ENCODE data around the gene TAP2. TPM values are rescaled to one million over a fixed set of nuclear protein-coding genes. Genes with fewer than 3 reads are reported as not detected.
A peak's percentile ranks its signal among the peaks of the same experiment; 100 is the strongest.

The TAP2 gene
- total and polyA plus RNA-seq, 3 experiments from 2014 or later = 35.8 to 228 (median 221) TPM

DNA sequence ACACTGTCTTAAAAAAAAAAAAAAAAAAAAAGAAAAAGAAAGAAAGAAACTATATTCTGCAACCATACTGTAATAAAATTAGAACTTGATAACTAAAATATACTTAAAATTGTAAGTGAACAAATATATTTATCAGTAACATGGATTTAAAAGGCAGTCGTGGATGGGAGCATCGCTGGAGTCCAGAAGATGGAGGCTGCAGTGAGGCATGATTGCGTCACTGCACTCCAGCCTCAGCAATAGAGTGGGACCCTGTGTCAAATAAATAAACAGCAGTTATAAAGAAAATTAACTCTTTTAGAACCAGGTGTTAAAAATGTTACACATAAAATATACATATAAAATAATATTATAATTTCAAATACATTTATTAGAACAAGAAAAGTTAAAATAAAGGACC lies 24.2 kb upstream of the TAP2 start:
- H3K27me3 Mint-ChIP-seq = no peaks in the 10 kb centered on the region
- H3K27me3 ChIP-seq (ENCODE audit: insufficient read depth, low read length, poor library complexity, severe bottlenecking) = no peaks in the 10 kb centered on the region
- no peak overlapping the region for H3K27ac ChIP-seq (ENCODE audit: low read depth, low read length)
- peak overlapping the region in 3 of 8 donors; percentile 20 to 81 (median 37) for H3K27ac Mint-ChIP-seq
- H3K36me3 Mint-ChIP-seq = peaks cover 0 to 57% (median 18%) of the 10 kb centered on the region in 3 donors
- H3K9me3 Mint-ChIP-seq = no peaks in the 10 kb centered on the region
- peaks cover 27% of the 10 kb centered on the region for H3K36me3 ChIP-seq (ENCODE audit: insufficient read depth, low read length)
- H3K4me3 Mint-ChIP-seq = no peak overlapping the region
- CTCF ChIA-PET = interaction anchor here (2.4 to 2.6 kb wide), 2 partner anchors 9 to 24 kb away, joined by 12 to 18 read pairs; partner anchors contain the start of genes PSMB9, TAP1 and TAP2
- no peaks in the 10 kb centered on the region for H3K9me3 ChIP-seq (ENCODE audit: low read length)
- POLR2A ChIA-PET = interaction anchor here (0.8 kb wide), 1 partner anchor 12 kb away, joined by 5 read pairs; no protein-coding TSS in a partner anchor
- H3K4me1 Mint-ChIP-seq = peaks cover 44 to 59% (median 50%) of the 10 kb centered on the region in 3 donors
- H3K4me1 ChIP-seq (ENCODE audit: insufficient read depth, low read length) = peaks cover 25% of the 10 kb centered on the region
- H3K4me3 ChIP-seq (ENCODE audit: low read length) = no peak overlapping the region
- no peak for DNase-seq

DNA sequence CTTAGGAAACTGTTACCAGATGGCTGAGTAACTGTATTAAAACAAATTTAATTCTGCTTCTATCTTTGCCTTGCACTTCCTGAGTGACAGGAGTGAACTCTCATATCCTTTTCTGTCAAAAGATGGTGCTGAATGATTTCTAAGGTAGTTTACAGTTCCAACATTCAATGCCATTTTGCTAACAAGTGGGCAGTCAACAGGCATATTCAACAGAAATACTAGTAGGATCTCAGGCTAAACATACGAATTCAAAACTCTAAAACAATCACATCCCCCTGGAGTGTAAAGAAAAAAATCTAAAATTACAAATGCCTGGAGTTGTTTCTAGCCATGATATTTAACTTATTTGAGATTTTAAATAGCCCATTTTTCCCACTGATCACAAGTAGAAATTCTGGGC lies 22.1 kb upstream of the TAP2 start:
- H3K27ac Mint-ChIP-seq = peak overlapping the region; percentile 7 to 72 (median 27)
- POLR2A ChIA-PET = no interaction called here
- CTCF ChIA-PET = interaction anchor here (1.4 kb wide), 1 partner anchor 22 kb away, joined by 5 read pairs; the partner anchor contains the start of gene TAP2
- H3K4me1 ChIP-seq (ENCODE audit: insufficient read depth, low read length) = peaks cover 28% of the 10 kb centered on the region
- H3K27ac ChIP-seq (ENCODE audit: low read depth, low read length) = no peak overlapping the region
- peaks cover 47 to 60% (median 50%) of the 10 kb centered on the region in 3 donors for H3K4me1 Mint-ChIP-seq
- H3K4me3 Mint-ChIP-seq = no peak overlapping the region
- peaks cover 0 to 76% (median 31%) of the 10 kb centered on the region in 3 donors for H3K36me3 Mint-ChIP-seq
- peaks cover 47% of the 10 kb centered on the region for H3K36me3 ChIP-seq (ENCODE audit: insufficient read depth, low read length)
- H3K27me3 Mint-ChIP-seq = no peaks in the 10 kb centered on the region
- no peaks in the 10 kb centered on the region for H3K27me3 ChIP-seq (ENCODE audit: insufficient read depth, low read length, poor library complexity, severe bottlenecking)
- H3K4me3 ChIP-seq (ENCODE audit: low read length) = no peak overlapping the region
- H3K9me3 Mint-ChIP-seq = no peaks in the 10 kb centered on the region
- H3K9me3 ChIP-seq (ENCODE audit: low read length) = no peaks in the 10 kb centered on the region
- no peak for DNase-seq

DNA sequence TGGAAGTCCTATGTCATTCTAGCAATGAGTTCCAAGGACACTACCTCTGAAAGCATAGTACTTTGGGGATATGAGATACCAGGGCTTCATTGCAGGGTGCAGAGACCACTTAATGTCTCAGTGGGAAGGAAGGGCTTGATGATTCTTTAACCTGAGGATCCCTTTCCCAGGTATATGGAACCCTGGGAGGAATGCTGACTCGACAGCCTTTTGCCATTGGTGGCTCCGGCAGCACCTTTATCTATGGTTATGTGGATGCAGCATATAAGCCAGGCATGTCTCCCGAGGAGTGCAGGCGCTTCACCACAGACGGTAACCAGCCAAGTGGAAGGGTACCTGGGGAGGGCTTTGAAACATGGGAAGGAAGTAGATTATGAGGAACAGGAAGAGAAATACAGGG lies 19.7 kb upstream of the TAP2 start:
- POLR2A ChIA-PET = interaction anchor here (2.5 to 5.5 kb wide), 2 partner anchors 10 to 115 kb away, joined by 7 to 79 read pairs; no protein-coding TSS in a partner anchor
- Histone ChIP-seq H3K9me3 (ENCODE audit: low read length) (no peaks in the 10 kb centered on the region), H3K4me3 (ENCODE audit: low read length) (no peak overlapping the region), H3K4me1 (ENCODE audit: insufficient read depth, low read length) (peaks cover 35% of the 10 kb centered on the region), H3K27ac (ENCODE audit: low read depth, low read length) (no peak overlapping the region), H3K36me3 (ENCODE audit: insufficient read depth, low read length) (peaks cover 47% of the 10 kb centered on the region), H3K27me3 (ENCODE audit: insufficient read depth, low read length, poor library complexity, severe bottlenecking) (no peaks in the 10 kb centered on the region)
- Mint-ChIP-seq H3K4me3 (peak overlapping the region in 3 of 7 donors; percentile 8 to 44 (median 20)), H3K36me3 (peaks cover 0 to 84% (median 34%) of the 10 kb centered on the region in 3 donors), H3K27me3 (no peaks in the 10 kb centered on the region), H3K9me3 (no peaks in the 10 kb centered on the region), H3K4me1 (peaks cover 52 to 63% (median 62%) of the 10 kb centered on the region in 3 donors), H3K27ac (peak overlapping the region; percentile 2 to 92 (median 76))
- no peak for DNase-seq
- CTCF ChIA-PET = interaction anchor here (1.1 to 7.9 kb wide), 6 partner anchors 10 to 126 kb away, joined by 3 to 295 read pairs (median 8); partner anchors contain the start of gene TAP2

DNA sequence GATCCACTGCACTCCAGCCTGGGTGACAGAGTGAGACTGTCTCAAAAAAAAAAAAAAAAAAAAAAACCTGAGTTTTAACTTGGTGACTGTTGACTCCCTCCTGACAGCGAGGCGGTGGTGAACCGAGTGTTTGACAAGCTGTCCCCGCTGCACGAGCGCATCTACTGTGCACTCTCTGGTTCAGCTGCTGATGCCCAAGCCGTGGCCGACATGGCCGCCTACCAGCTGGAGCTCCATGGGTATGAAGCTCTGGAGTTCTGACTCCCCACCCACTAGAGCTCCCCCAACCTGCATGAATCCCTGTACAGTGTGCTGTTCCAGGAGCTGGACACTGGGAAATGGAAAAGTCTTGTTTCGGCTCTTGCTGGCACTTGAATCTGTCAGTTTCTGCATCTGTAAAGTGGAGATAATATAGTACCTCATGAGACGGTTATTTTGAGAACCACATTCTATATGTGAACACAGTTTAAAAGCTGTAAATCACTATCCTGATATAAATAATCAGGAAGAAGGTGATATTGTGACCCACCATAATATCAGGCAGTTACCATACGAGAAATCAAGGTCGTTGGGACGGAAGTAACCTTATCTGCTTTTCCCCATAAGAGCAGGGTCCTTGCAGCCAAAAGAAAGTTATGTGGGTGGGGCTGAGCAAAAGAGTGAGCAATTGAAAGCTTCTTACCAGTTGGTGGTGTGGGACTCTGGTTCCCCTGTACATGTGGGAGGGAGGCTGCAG lies 18.8 kb upstream of the TAP2 start:
- DNase-seq = no peak
- H3K4me1 ChIP-seq (ENCODE audit: insufficient read depth, low read length) = peaks cover 35% of the 10 kb centered on the region
- H3K4me1 Mint-ChIP-seq = peaks cover 56 to 65% (median 63%) of the 10 kb centered on the region in 3 donors
- no peaks in the 10 kb centered on the region for H3K9me3 Mint-ChIP-seq
- peak overlapping the region in 6 of 7 donors; percentile 11 to 53 (median 44) for H3K4me3 Mint-ChIP-seq
- H3K27ac ChIP-seq (ENCODE audit: low read depth, low read length) = no peak overlapping the region
- no peaks in the 10 kb centered on the region for H3K27me3 Mint-ChIP-seq
- POLR2A ChIA-PET = interaction anchor here (0.6 to 5.5 kb wide), 6 partner anchors 11 to 750 kb away, joined by 3 to 350 read pairs (median 6); partner anchors contain the start of genes PSMB8 and TAP2
- peaks cover 0 to 88% (median 36%) of the 10 kb centered on the region in 3 donors for H3K36me3 Mint-ChIP-seq
- H3K27me3 ChIP-seq (ENCODE audit: insufficient read depth, low read length, poor library complexity, severe bottlenecking) = no peaks in the 10 kb centered on the region
- CTCF ChIA-PET = interaction anchor here (0.8 to 7.9 kb wide), 9 partner anchors 10 to 127 kb away, joined by 3 to 295 read pairs (median 5); partner anchors contain the start of gene TAP2
- H3K4me3 ChIP-seq (ENCODE audit: low read length) = no peak overlapping the region
- no peaks in the 10 kb centered on the region for H3K9me3 ChIP-seq (ENCODE audit: low read length)
- peak overlapping the region; percentile 31 to 99 (median 82) for H3K27ac Mint-ChIP-seq
- peaks cover 47% of the 10 kb centered on the region for H3K36me3 ChIP-seq (ENCODE audit: insufficient read depth, low read length)

DNA sequence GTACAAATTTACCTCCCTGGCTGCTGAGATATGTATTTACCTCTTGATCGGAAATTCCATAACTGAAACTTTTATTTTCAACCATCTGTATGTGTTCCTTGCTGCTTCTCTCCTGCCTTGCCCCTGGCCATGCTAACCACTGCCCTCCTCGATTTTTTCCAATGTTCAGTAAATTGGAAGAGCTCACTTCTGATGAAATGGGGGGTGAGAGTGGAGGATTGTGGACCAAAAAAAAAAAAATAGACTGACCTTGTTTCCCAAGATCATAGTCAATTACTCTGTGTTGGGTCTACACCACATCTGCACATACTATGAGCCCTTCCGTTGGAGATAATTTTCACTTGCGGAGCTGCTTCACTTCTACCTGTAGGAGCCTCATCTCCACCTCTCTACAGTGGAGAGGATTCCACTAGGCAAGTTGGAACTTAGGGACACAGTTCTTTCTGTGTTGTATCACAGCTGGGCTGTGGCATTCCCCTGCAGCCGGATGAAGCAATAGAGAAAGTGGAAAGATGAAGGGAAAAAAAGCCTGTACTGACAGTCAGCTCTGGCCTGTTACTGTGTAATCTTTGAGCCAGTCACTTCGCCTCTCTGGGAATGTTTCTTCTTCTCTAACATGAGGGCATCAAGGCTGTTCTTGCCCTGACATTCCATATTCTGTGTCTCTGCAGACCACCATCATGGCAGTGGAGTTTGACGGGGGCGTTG lies 17.1 kb upstream of the TAP2 start:
- no peak overlapping the region for H3K27ac ChIP-seq (ENCODE audit: low read depth, low read length)
- POLR2A ChIA-PET = interaction anchor here (1.6 to 5.5 kb wide), 5 partner anchors 13 to 117 kb away, joined by 4 to 350 read pairs (median 10); partner anchors contain the start of genes PSMB8 and TAP2
- peaks cover 61% of the 10 kb centered on the region for H3K36me3 ChIP-seq (ENCODE audit: insufficient read depth, low read length)
- peak overlapping the region; percentile 90 for H3K4me3 ChIP-seq (ENCODE audit: low read length)
- peaks cover 11 to 92% (median 45%) of the 10 kb centered on the region in 3 donors for H3K36me3 Mint-ChIP-seq
- CTCF ChIA-PET = interaction anchor here (0.9 to 7.9 kb wide), 13 partner anchors 9 to 145 kb away, joined by 3 to 295 read pairs (median 4); partner anchors contain the start of genes HLA-DMA, PSMB8 and TAP2
- H3K4me1 Mint-ChIP-seq = peaks cover 66 to 77% (median 74%) of the 10 kb centered on the region in 3 donors
- no peak for DNase-seq
- peak overlapping the region; percentile 95 to 100 (median 99) for H3K4me3 Mint-ChIP-seq
- H3K9me3 ChIP-seq (ENCODE audit: low read length) = no peaks in the 10 kb centered on the region
- peaks cover 52% of the 10 kb centered on the region for H3K4me1 ChIP-seq (ENCODE audit: insufficient read depth, low read length)
- no peaks in the 10 kb centered on the region for H3K27me3 Mint-ChIP-seq
- H3K9me3 Mint-ChIP-seq = no peaks in the 10 kb centered on the region
- no peaks in the 10 kb centered on the region for H3K27me3 ChIP-seq (ENCODE audit: insufficient read depth, low read length, poor library complexity, severe bottlenecking)
- peak overlapping the region; percentile 99 to 100 (median 100) for H3K27ac Mint-ChIP-seq

DNA sequence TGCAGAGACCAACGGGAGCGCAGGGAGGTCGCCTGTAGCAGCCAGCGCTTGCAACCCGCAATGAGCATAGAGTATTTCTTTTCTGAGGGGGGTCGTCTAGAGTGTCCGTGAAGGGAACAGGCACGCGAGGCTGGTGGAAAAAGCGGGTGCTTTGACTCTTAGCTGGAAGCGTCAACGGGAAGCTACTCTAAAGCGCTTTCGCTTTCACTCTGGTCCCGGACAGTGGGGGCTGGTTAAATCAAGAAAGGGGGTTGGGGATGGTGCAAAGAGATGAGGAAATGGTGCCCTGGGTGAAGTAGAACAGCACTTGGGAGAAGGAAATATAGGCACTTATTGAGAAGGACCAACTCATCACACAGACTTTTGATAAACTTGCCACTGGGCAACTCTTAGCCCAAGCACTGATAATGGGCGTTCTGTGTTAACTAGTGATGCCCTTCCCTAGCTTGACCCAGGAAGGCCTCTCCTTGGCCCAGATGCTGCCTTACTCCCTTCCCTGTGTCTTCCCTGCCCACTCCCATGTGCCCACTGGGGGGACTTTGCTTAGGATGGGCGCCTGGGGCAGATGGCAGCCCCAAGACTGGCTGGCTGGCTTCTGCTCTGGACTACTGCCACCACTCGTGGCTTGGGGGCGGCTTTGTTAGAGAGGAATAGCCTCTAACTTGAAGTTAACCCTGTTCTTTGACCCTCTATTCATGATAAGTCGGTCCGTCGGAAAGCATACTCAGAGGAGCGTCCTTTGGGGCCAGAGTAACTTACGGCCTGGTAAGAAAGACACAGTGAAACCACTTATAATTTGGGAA lies 16.0 kb upstream of the TAP2 start:
- Histone ChIP-seq H3K9me3 (ENCODE audit: low read length) (no peaks in the 10 kb centered on the region), H3K4me1 (ENCODE audit: insufficient read depth, low read length) (peaks cover 62% of the 10 kb centered on the region), H3K27me3 (ENCODE audit: insufficient read depth, low read length, poor library complexity, severe bottlenecking) (no peaks in the 10 kb centered on the region), H3K4me3 (ENCODE audit: low read length) (peak overlapping the region; percentile 90), H3K27ac (ENCODE audit: low read depth, low read length) (peak overlapping the region; percentile 97), H3K36me3 (ENCODE audit: insufficient read depth, low read length) (peaks cover 62% of the 10 kb centered on the region)
- peak overlapping the region; percentile 99 to 100 (median 100) for H3K27ac Mint-ChIP-seq
- H3K4me1 Mint-ChIP-seq = peaks cover 72 to 81% (median 78%) of the 10 kb centered on the region in 3 donors
- no peaks in the 10 kb centered on the region for H3K27me3 Mint-ChIP-seq
- H3K9me3 Mint-ChIP-seq = no peaks in the 10 kb centered on the region
- peaks cover 16 to 94% (median 48%) of the 10 kb centered on the region in 3 donors for H3K36me3 Mint-ChIP-seq
- peak in 4 of 5 donors; percentile 44 to 77 (median 58) for DNase-seq
- ChIA-PET POLR2A (interaction anchor here (0.5 to 5.5 kb wide), 10 partner anchors 13 to 694 kb away, joined by 3 to 350 read pairs (median 4); partner anchors contain the start of genes HLA-DMA, PSMB8 and TAP2), CTCF (interaction anchor here (0.9 to 7.9 kb wide), 11 partner anchors 9 to 146 kb away, joined by 3 to 295 read pairs (median 10); partner anchors contain the start of genes BRD2, HLA-DMA, PSMB8 and TAP2)
- peak overlapping the region; percentile 95 to 100 (median 99) for H3K4me3 Mint-ChIP-seq

Measured in CD8-positive, alpha-beta memory T cell (primary cell).